IMR-90 (cell line): ENCODE data around the gene EID2B. TPM values are rescaled to one million over a fixed set of nuclear protein-coding genes. Genes with fewer than 3 reads are reported as not detected.

Experiments used
- ATAC-seq: fragments of 200-7000 bp; cut with Tn5 transposase; 2 replicates; pipeline ENCODE4 v1.9.1; 2020; ENCODE audit warnings: low read depth, mild to moderate bottlenecking, moderate library complexity
- BruUV-seq: library from RNA; stranded (reverse); fragments of 400-500 nt; replicated peaks from 2 replicates; lab custom pipeline; 2021; lab: Mats Ljungman, UMichigan
- CTCF ChIA-PET: fragments of 300-600 bp; formaldehyde crosslinking; extraction: SDS; loops from one replicate; lab custom pipeline; 2021; ENCODE audit warnings: antibody characterized with exemption; lab: Yijun Ruan, JAX
- POLR2A ChIA-PET: fragments of 300-600 bp; sonication (Branson Sonifier 250); formaldehyde crosslinking; loops from one replicate; lab custom pipeline; 2022; ENCODE audit warnings: antibody characterized with exemption; ENCODE audit not compliant: unreplicated experiment; lab: Charles Lee
- DNase-seq: peaks from one replicate; pipeline ENCODE4 v3.0.0; 2013
- H2AFZ ChIP-seq: replicated peaks from 2 replicates; pipeline ENCODE3; 2013; ENCODE audit warnings: low read length, mild to moderate bottlenecking; ENCODE audit not compliant: poor library complexity
- H2AK5ac ChIP-seq: 2 replicates; pipeline ENCODE4 v1.6.1; 2013; ENCODE audit warnings: low read depth, low read length, inconsistent platforms
- H2AK9ac ChIP-seq: replicated peaks from 2 replicates; pipeline ENCODE3; 2013; ENCODE audit warnings: mild to moderate bottlenecking, low read depth, low read length, moderate library complexity; ENCODE audit not compliant: poor library complexity
- H2BK120ac ChIP-seq: 2 replicates; pipeline ENCODE4 v1.6.1; 2013; ENCODE audit warnings: low read depth, low read length, inconsistent platforms
- H2BK15ac ChIP-seq: 3 replicates; pipeline ENCODE4 v1.6.1; 2013; ENCODE audit warnings: low read depth, low read length, inconsistent platforms
- H2BK20ac ChIP-seq: 2 replicates; pipeline ENCODE4 v1.6.1; 2013; ENCODE audit warnings: low read depth, mild to moderate bottlenecking, inconsistent platforms, low read length, moderate library complexity
- H2BK5ac ChIP-seq: 2 replicates; pipeline ENCODE4 v1.6.1; 2013; ENCODE audit warnings: mild to moderate bottlenecking, low read depth, low read length, inconsistent platforms; ENCODE audit not compliant: poor library complexity, severe bottlenecking
- H3K14ac ChIP-seq: replicated peaks from 2 replicates; pipeline ENCODE4 v1.6.1; 2013; ENCODE audit warnings: low read depth, low read length, inconsistent platforms
- H3K18ac ChIP-seq: 2 replicates; pipeline ENCODE4 v1.6.1; 2013; ENCODE audit warnings: low read depth, low read length, control low read depth
- H3K23ac ChIP-seq: 2 replicates; pipeline ENCODE4 v1.6.1; 2013; ENCODE audit warnings: low read depth, low read length, inconsistent platforms
- H3K27ac ChIP-seq: 2 replicates; pipeline ENCODE4 v1.5.1; 2013; ENCODE audit warnings: mild to moderate bottlenecking, control low read depth, low read length; ENCODE audit not compliant: insufficient read depth
- H3K27me3 ChIP-seq: 2 replicates; pipeline ENCODE4 v1.6.1; 2013; ENCODE audit warnings: low read length; ENCODE audit not compliant: control insufficient read depth, insufficient read depth
- H3K36me3 ChIP-seq: 2 replicates; pipeline ENCODE4 v1.6.1; 2013; ENCODE audit warnings: low read length, mixed read lengths; ENCODE audit not compliant: control insufficient read depth, insufficient read depth
- H3K4ac ChIP-seq: 2 replicates; pipeline ENCODE4 v1.6.1; 2013; ENCODE audit warnings: low read depth, low read length, inconsistent platforms
- H3K4me1 ChIP-seq: 2 replicates; pipeline ENCODE4 v1.6.1; 2013; ENCODE audit warnings: low read length, mixed read lengths; ENCODE audit not compliant: control insufficient read depth, insufficient read depth
- H3K4me2 ChIP-seq: 2 replicates; pipeline ENCODE4 v1.6.1; 2013; ENCODE audit warnings: low read depth, mild to moderate bottlenecking, control low read depth, low read length, moderate library complexity
- H3K4me3 ChIP-seq: 2 replicates; pipeline ENCODE4 v1.5.1; 2013; ENCODE audit warnings: low read depth, mild to moderate bottlenecking, control low read depth, low read length, moderate library complexity; ENCODE audit not compliant: insufficient read depth
- H3K56ac ChIP-seq: 2 replicates; pipeline ENCODE4 v1.6.1; 2013; ENCODE audit warnings: low read length, inconsistent platforms; ENCODE audit not compliant: insufficient read depth; ENCODE audit errors: extremely low read depth
- H3K79me1 ChIP-seq, 2 experiments: 2 replicates each; pipeline ENCODE4 v1.6.1; 2013; ENCODE audit warnings: low read length in 2 of 2, inconsistent platforms in 1 of 2, low read depth in 1 of 2
- H3K9ac ChIP-seq: 2 replicates; pipeline ENCODE4 v1.6.1; 2013; ENCODE audit warnings: low read depth, low read length, control low read depth
- H3K9me1 ChIP-seq: 2 replicates; pipeline ENCODE4 v1.6.1; 2013; ENCODE audit warnings: low read length, inconsistent platforms; ENCODE audit not compliant: insufficient read depth
- H3K9me3 ChIP-seq: 2 replicates; pipeline ENCODE4 v1.6.1; 2013; ENCODE audit warnings: low read length; ENCODE audit not compliant: control insufficient read depth, insufficient read depth
- H4K20me1 ChIP-seq: 2 replicates; pipeline ENCODE4 v1.6.1; 2013; ENCODE audit warnings: low read length, inconsistent platforms; ENCODE audit not compliant: insufficient read depth
- H4K5ac ChIP-seq: 2 replicates; pipeline ENCODE4 v1.6.1; 2013; ENCODE audit warnings: mild to moderate bottlenecking, low read depth, low read length, control low read depth
- H4K8ac ChIP-seq, 2 experiments: 2 replicates each; pipeline ENCODE4 v1.6.1; 2013; ENCODE audit warnings: low read depth in 2 of 2, low read length in 2 of 2, control low read depth in 1 of 2, inconsistent platforms in 1 of 2
- H4K91ac ChIP-seq: 2 replicates; pipeline ENCODE4 v1.6.1; 2013; ENCODE audit warnings: low read depth, low read length, inconsistent platforms; ENCODE audit not compliant: insufficient read depth
- BHLHE40 ChIP-seq: fragments of 150-350 bp; IDR thresholded peaks from 2 replicates; pipeline ENCODE4 v1.6.1; 2016; ENCODE audit warnings: mild to moderate bottlenecking, low read depth, low read length
- CEBPB ChIP-seq: IDR thresholded peaks from 2 replicates; pipeline ENCODE4 v1.6.1; 2012; ENCODE audit warnings: low read depth, low read length, improper control_type of control experiment
- CHD1 ChIP-seq: IDR thresholded peaks from 2 replicates; pipeline ENCODE4 v1.6.1; 2012; ENCODE audit warnings: low read depth, low read length, improper control_type of control experiment
- ELK1 ChIP-seq: fragments of 150-350 bp; IDR thresholded peaks from 2 replicates; pipeline ENCODE4 v1.6.1; 2016; ENCODE audit warnings: low read depth, mild to moderate bottlenecking, low read length, moderate library complexity, borderline replicate concordance
- FOS ChIP-seq: fragments of 150-350 bp; IDR thresholded peaks from 2 replicates; pipeline ENCODE4 v1.6.1; 2016; ENCODE audit warnings: low read depth, low read length
- MAZ ChIP-seq: IDR thresholded peaks from 2 replicates; pipeline ENCODE4 v1.6.1; 2012; ENCODE audit warnings: low read depth, mild to moderate bottlenecking, low read length, improper control_type of control experiment, moderate library complexity, borderline replicate concordance
- RAD21 ChIP-seq: IDR thresholded peaks from 2 replicates; pipeline ENCODE4 v1.6.1; 2012; ENCODE audit warnings: low read length, improper control_type of control experiment
- RFX5 ChIP-seq: IDR thresholded peaks from 2 replicates; pipeline ENCODE4 v1.8.0; 2012; ENCODE audit warnings: low read depth, mild to moderate bottlenecking, low read length, moderate library complexity
- SMC3 ChIP-seq: fragments of 150-350 bp; IDR thresholded peaks from 2 replicates; pipeline ENCODE4 v1.6.1; 2016; ENCODE audit warnings: low read depth, mild to moderate bottlenecking, antibody characterized with exemption, low read length, moderate library complexity
- WGBS, 2 experiments: methylation state at CpG; one replicate each; pipeline versions ENCODE4 v1.1.5 to v1.1.7; 2013; ENCODE audit warnings: missing lambda C conversion rate in 2 of 2; ENCODE audit not compliant: insufficient read length in 1 of 2; ENCODE audit errors: extremely low coverage in 2 of 2; 5-methylcytosine and 5-hydroxymethylcytosine counted together
- dilution Hi-C: fragments of 300-500 bp; cut with HindIII; formaldehyde crosslinking; loops from one replicate; pipeline ENCODE4 v1.14.3; 2018; ENCODE audit warnings: low sequenced_read_pairs; ENCODE audit not compliant: unreplicated experiment
- in situ Hi-C: fragments of 300-500 bp; cut with MboI; formaldehyde crosslinking; loops from 3 replicates; pipeline ENCODE4 v1.14.3; 2019; ENCODE audit warnings: low sequenced_read_pairs, inconsistent platforms, mixed read lengths
- intact Hi-C: fragments of 100-400 bp; cut with micrococcal nuclease; formaldehyde crosslinking; loops from 2 replicates; pipeline ENCODE4 v1.10.0; 2022
- polyA plus RNA-seq, 3 experiments: library from polyadenylated mRNA; depleted of rRNA; stranded (reverse); fragments of >200 nt; gene quantifications; 2 replicates each; pipeline ENCODE4 v1.2.3, GENCODE V29; 2012; ENCODE audit warnings: low replicate concordance in 1 of 3
- total RNA-seq: library from RNA; depleted of rRNA; stranded (reverse); fragments of >200 nt; gene quantifications from 2 replicates; pipeline ENCODE4 v1.2.3, GENCODE V29; 2012

EID2B gene
- total and polyA plus RNA-seq, 2 of the 4 experiments (the other 2 are of a cell fraction): 2.5 to 2.7 TPM

GRCh38 chr19:39531834-39532232 is 819 bp downstream of the EID2B start:
- H4K20me1 ChIP-seq: no peaks in the 10 kb centered on the region
- H3K18ac ChIP-seq: 0 out of 2 replicates have a peak overlapping the region, but pooled peaks have one; percentile 9
- no TSS peak for BruUV-seq
- intact Hi-C loops (loop anchor here (1.0 to 5.0 kb wide), 6 partner anchors 35 to 135 kb away; partner anchors contain the start of genes DLL3 and TIMM50), dilution Hi-C loops (no loop called here), in situ Hi-C loops (no loop called here)
- H3K36me3 ChIP-seq: no peaks in the 10 kb centered on the region; the same call in 1 of the 2 replicates
- peak overlapping the region; percentile 81 for H2AK9ac ChIP-seq
- CTCF ChIA-PET: interaction anchor here (0.7 to 1.6 kb wide), 7 partner anchors 14 to 117 kb away, joined by 3 to 10 read pairs (median 4); no protein-coding TSS in a partner anchor
- H3K4me1 ChIP-seq: no peaks in the 10 kb centered on the region
- peak overlapping the region; percentile 0 to 79; a peak in 3 of 4 replicates for H4K8ac ChIP-seq
- H2AFZ ChIP-seq: peak overlapping the region; percentile 97
- peak overlapping the region; percentile 94 for H3K9ac ChIP-seq
- no peak overlapping the region for H2BK120ac ChIP-seq
- H3K27ac ChIP-seq: peak overlapping the region; percentile 51
- H3K79me1 ChIP-seq: peaks cover 7 to 29% of the 10 kb centered on the region in 2 experiments; a peak in 2 of 4 replicates
- peak overlapping the region; percentile 72 for H2AK5ac ChIP-seq
- H2BK15ac ChIP-seq: no peak overlapping the region
- no peak for DNase-seq
- no peaks in the 10 kb centered on the region for H3K9me1 ChIP-seq
- no peak for TF ChIP-seq CHD1
- no peak for TF ChIP-seq BHLHE40
- TF ChIP-seq CEBPB: no peak
- TF ChIP-seq RFX5: no peak
- TF ChIP-seq FOS: no peak
- TF ChIP-seq MAZ: no peak
- TF ChIP-seq SMC3: no peak
- TF ChIP-seq ELK1: no peak
- TF ChIP-seq RAD21: no peak
- H3K14ac ChIP-seq: peak overlapping the region; percentile 87
- peak overlapping the region; percentile 26; the same call in 1 of the 2 replicates for H4K91ac ChIP-seq
- peak overlapping the region; percentile 65 for H3K4me3 ChIP-seq
- 14% methylated on average over 6 of the region's 14 CpGs; no CpG with 5 or more reads in 1 of the 2 experiments for WGBS, 2 experiments
- H3K56ac ChIP-seq: peak overlapping the region; percentile 54
- no peaks in the 10 kb centered on the region for H3K27me3 ChIP-seq
- no peak for ATAC-seq
- no peak overlapping the region for H2BK20ac ChIP-seq
- peak overlapping the region; percentile 95 for H3K4me2 ChIP-seq
- H4K5ac ChIP-seq: peak overlapping the region; percentile 56
- H3K4ac ChIP-seq: peak overlapping the region; percentile 68
- POLR2A ChIA-PET: interaction anchor here (0.5 kb wide), 1 partner anchor 87 kb away, joined by 14 read pairs; the partner anchor contains the start of gene SUPT5H
- H3K23ac ChIP-seq: peak overlapping the region; percentile 94
- H2BK5ac ChIP-seq: peak overlapping the region; percentile 68
- no peaks in the 10 kb centered on the region for H3K9me3 ChIP-seq
